Mesenchymal stem cell (in vitro differentiated cells and primary cell): ENCODE measurements around the gene FLT1.
A peak's percentile ranks its signal among the peaks of the same experiment; 100 is the strongest.

ENCODE experiments used
- DNase-seq: peaks from one replicate; pipeline ENCODE4 v3.0.0-alpha.2; 2013
- H2AFZ ChIP-seq: one replicate; pipeline ENCODE4 v1.6.1; 2013; ENCODE audit warnings: low read depth, mild to moderate bottlenecking, control low read depth, inconsistent platforms, low read length, moderate library complexity
- H2AK5ac ChIP-seq: 2 replicates; pipeline ENCODE4 v1.6.1; 2013; ENCODE audit warnings: low read length, moderate library complexity, mild to moderate bottlenecking, inconsistent platforms; ENCODE audit not compliant: severe bottlenecking
- H2BK120ac ChIP-seq: one replicate; pipeline ENCODE4 v1.6.1; 2013; ENCODE audit warnings: low read depth, mild to moderate bottlenecking, inconsistent platforms, low read length, moderate library complexity
- H2BK12ac ChIP-seq, 2 experiments: one replicate each; pipeline ENCODE4 v1.6.1; 2013; ENCODE audit warnings: inconsistent platforms in 2 of 2, low read length in 2 of 2, mild to moderate bottlenecking in 2 of 2, moderate library complexity in 2 of 2, control low read depth in 1 of 2
- H2BK15ac ChIP-seq: one replicate; pipeline ENCODE4 v1.6.1; 2013; ENCODE audit warnings: mild to moderate bottlenecking, low read depth, inconsistent platforms; ENCODE audit not compliant: poor library complexity, severe bottlenecking
- H2BK5ac ChIP-seq: 2 replicates; pipeline ENCODE4 v1.6.1; 2013; ENCODE audit warnings: low read depth, mild to moderate bottlenecking, low read length, control low read depth, inconsistent platforms; ENCODE audit not compliant: poor library complexity, severe bottlenecking
- H3K14ac ChIP-seq, 2 experiments: one replicate each; pipeline ENCODE4 v1.6.1; 2013; ENCODE audit warnings: inconsistent platforms in 2 of 2, low read length in 2 of 2, control low read depth in 1 of 2, mild to moderate bottlenecking in 1 of 2, moderate library complexity in 1 of 2
- H3K18ac ChIP-seq, 2 experiments: one replicate each; pipeline ENCODE4 v1.6.1; 2013; ENCODE audit warnings: inconsistent platforms in 2 of 2, low read length in 2 of 2, control low read depth in 1 of 2, low read depth in 1 of 2, mild to moderate bottlenecking in 1 of 2
- H3K23ac ChIP-seq, 2 experiments: one replicate each; pipeline ENCODE4 v1.6.1; 2013; ENCODE audit warnings: inconsistent platforms in 2 of 2, low read length in 2 of 2, mild to moderate bottlenecking in 2 of 2, moderate library complexity in 2 of 2, control low read depth in 1 of 2
- H3K27ac ChIP-seq: 2 replicates; pipeline ENCODE4 v1.5.1; 2013; ENCODE audit warnings: mild to moderate bottlenecking, moderate library complexity, low read length, control low read depth, inconsistent platforms; ENCODE audit not compliant: poor library complexity, severe bottlenecking
- H3K27me3 ChIP-seq, 2 experiments: 2 replicates each; pipeline versions ENCODE4 v1.6.1 to v1.7.0; 2013; ENCODE audit warnings: low read length in 2 of 2, mild to moderate bottlenecking in 2 of 2, moderate library complexity in 2 of 2, control low read depth in 1 of 2, inconsistent platforms in 1 of 2; ENCODE audit not compliant: control insufficient read depth in 1 of 2, insufficient read depth in 1 of 2
- H3K36me3 ChIP-seq, 2 experiments: 2 replicates each; pipeline versions ENCODE4 v1.6.1 to v1.7.0; 2013; ENCODE audit warnings: low read length in 2 of 2, control low read depth in 1 of 2, inconsistent platforms in 1 of 2, low read depth in 1 of 2, mild to moderate bottlenecking in 1 of 2; ENCODE audit not compliant: insufficient read depth in 2 of 2, control insufficient read depth in 1 of 2
- H3K4ac ChIP-seq, 2 experiments: one replicate each; pipeline ENCODE4 v1.6.1; 2013; ENCODE audit warnings: inconsistent platforms in 2 of 2, low read length in 2 of 2, mild to moderate bottlenecking in 2 of 2, moderate library complexity in 2 of 2, control low read depth in 1 of 2, low read depth in 1 of 2
- H3K4me1 ChIP-seq: 2 replicates; pipeline ENCODE4 v1.6.1; 2013; ENCODE audit warnings: low read depth, low read length, control low read depth; ENCODE audit not compliant: control insufficient read depth, insufficient read depth
- H3K4me2 ChIP-seq: 2 replicates; pipeline ENCODE4 v1.6.1; 2013; ENCODE audit warnings: low read length, mild to moderate bottlenecking, inconsistent platforms; ENCODE audit not compliant: poor library complexity, severe bottlenecking
- H3K4me3 ChIP-seq, 2 experiments: 2 replicates each; pipeline versions ENCODE4 v1.5.1 to v1.7.0; 2013; ENCODE audit warnings: low read length in 2 of 2, mild to moderate bottlenecking in 2 of 2, control low read depth in 1 of 2, low read depth in 1 of 2; ENCODE audit not compliant: insufficient read depth in 1 of 2
- H3K79me1 ChIP-seq: replicated peaks from 2 replicates; pipeline ENCODE4 v1.6.1; 2013; ENCODE audit warnings: mild to moderate bottlenecking, control low read depth, low read length, inconsistent platforms; ENCODE audit not compliant: poor library complexity, severe bottlenecking
- H3K9ac ChIP-seq: 2 replicates; pipeline ENCODE4 v1.7.0; 2013; ENCODE audit warnings: mild to moderate bottlenecking, low read length, moderate library complexity
- H3K9me3 ChIP-seq: 2 replicates; pipeline ENCODE4 v1.7.0; 2013; ENCODE audit warnings: mild to moderate bottlenecking, low read length; ENCODE audit not compliant: control insufficient read depth
- H4K8ac ChIP-seq: one replicate; pipeline ENCODE4 v1.6.1; 2013; ENCODE audit warnings: inconsistent platforms, mild to moderate bottlenecking, low read length, moderate library complexity
- H4K91ac ChIP-seq: one replicate; pipeline ENCODE4 v1.6.1; 2013; ENCODE audit warnings: mild to moderate bottlenecking, low read length, inconsistent platforms
- WGBS: methylation state at CpG from one replicate; pipeline ENCODE4 v1.1.7; 2013; ENCODE audit warnings: mixed read lengths; 5-methylcytosine and 5-hydroxymethylcytosine counted together

Gene FLT1

DNA sequence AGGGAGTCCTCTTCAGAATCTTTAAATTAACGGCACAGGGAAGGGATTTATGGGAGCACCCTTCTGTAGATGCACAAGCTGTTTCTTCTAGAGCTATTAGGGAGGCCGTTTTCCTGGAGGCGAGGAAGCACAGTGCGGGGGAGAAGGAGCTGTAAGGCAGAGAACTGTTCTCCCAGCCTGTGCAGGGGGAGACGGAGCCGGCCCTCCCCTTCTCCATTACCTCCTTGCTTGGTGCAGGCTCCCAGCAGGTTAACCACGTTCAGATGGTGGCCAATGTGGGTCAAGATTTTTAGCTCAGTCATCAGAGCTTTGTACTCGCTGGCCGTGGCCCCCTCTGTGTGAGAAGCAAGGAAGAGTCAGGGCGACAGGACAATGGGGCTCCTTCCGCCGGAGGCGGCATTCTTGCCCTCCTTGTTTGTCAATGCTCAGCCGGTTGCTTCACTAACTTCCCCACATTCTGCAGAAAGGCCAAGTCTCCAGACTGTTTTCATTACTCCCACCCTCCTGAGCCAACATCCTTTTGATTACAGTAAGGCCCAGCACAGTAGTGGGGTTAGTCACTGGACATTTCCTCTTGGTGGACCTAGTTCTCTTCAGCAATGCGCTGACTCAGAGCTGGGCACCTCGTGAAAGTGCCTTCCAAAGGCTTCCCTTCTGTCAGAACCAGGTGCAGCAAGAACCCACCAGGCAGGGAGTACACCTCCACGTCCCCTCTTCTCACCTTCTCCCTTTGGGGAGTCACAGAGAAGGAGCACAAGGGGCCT is 165.4 kb downstream of the FLT1 start:
- peak; percentile 91 for DNase-seq
- Histone ChIP-seq H2BK15ac (peak overlapping the region; percentile 80), H3K4me2 (no peak overlapping the region), H4K8ac (peak overlapping the region; percentile 84), H3K36me3 (no peaks in the 10 kb centered on the region), H2BK12ac (peak overlapping the region; percentile 73 to 75), H2AK5ac (no peak overlapping the region), H3K23ac (no peak overlapping the region), H2BK120ac (peak overlapping the region; percentile 87), H3K27me3 (peaks cover 0 to 4% of the 10 kb centered on the region in 2 experiments), H2BK5ac (no peak overlapping the region), H3K27ac (no peak overlapping the region), H3K9me3 (no peaks in the 10 kb centered on the region), H3K4me3 (peak overlapping the region in 1 of 2 experiments; percentile 48), H3K14ac (no peak overlapping the region), H3K18ac (peak overlapping the region; percentile 28 to 86), H3K4me1 (peaks cover 8% of the 10 kb centered on the region), H3K79me1 (no peaks in the 10 kb centered on the region), H3K9ac (no peak overlapping the region), H3K4ac (peak overlapping the region; percentile 89 to 94), H4K91ac (peak overlapping the region; percentile 82), H2AFZ (peak overlapping the region; percentile 37)
- 58% methylated on average over 17 of the region's 17 CpGs for WGBS

DNA sequence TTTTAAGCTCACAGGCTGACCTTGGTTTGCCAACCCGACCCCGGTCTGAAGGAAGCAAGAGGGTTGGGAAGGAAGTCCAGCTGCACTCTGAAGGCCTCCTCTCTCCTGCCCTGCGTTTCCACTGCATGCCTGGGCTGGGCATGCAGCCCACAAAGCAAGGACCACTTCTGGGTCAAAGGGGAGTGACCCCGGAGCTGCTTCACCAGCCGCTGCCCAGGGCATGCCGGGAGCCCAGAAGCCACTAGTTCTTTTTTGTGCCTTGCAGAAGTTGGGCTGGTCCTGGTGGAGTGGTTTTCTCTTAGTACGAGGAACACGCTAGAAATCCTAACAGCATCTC is 166.7 kb downstream of the FLT1 start:
- H2AFZ ChIP-seq: no peak overlapping the region
- H3K23ac ChIP-seq: no peak overlapping the region
- H2BK12ac ChIP-seq: peak overlapping the region in 1 of 2 experiments; percentile 74
- H3K9ac ChIP-seq: no peak overlapping the region
- no peak overlapping the region for H3K27ac ChIP-seq
- no peak overlapping the region for H2BK5ac ChIP-seq
- H3K18ac ChIP-seq: no peak overlapping the region
- H3K36me3 ChIP-seq: no peaks in the 10 kb centered on the region
- WGBS: 96% methylated on average over 6 of the region's 8 CpGs
- H3K9me3 ChIP-seq: no peaks in the 10 kb centered on the region
- no peak overlapping the region for H2BK120ac ChIP-seq
- no peak overlapping the region for H2AK5ac ChIP-seq
- no peak overlapping the region for H3K4me3 ChIP-seq
- no peak overlapping the region for H3K14ac ChIP-seq
- H3K27me3 ChIP-seq: peaks cover 0 to 4% of the 10 kb centered on the region in 2 experiments
- no peak overlapping the region for H3K4me2 ChIP-seq
- no peaks in the 10 kb centered on the region for H3K79me1 ChIP-seq
- no peak overlapping the region for H2BK15ac ChIP-seq
- no peak for DNase-seq
- H4K8ac ChIP-seq: no peak overlapping the region
- peaks cover 8% of the 10 kb centered on the region for H3K4me1 ChIP-seq
- H3K4ac ChIP-seq: peak overlapping the region in 1 of 2 experiments; percentile 47
- H4K91ac ChIP-seq: no peak overlapping the region

DNA sequence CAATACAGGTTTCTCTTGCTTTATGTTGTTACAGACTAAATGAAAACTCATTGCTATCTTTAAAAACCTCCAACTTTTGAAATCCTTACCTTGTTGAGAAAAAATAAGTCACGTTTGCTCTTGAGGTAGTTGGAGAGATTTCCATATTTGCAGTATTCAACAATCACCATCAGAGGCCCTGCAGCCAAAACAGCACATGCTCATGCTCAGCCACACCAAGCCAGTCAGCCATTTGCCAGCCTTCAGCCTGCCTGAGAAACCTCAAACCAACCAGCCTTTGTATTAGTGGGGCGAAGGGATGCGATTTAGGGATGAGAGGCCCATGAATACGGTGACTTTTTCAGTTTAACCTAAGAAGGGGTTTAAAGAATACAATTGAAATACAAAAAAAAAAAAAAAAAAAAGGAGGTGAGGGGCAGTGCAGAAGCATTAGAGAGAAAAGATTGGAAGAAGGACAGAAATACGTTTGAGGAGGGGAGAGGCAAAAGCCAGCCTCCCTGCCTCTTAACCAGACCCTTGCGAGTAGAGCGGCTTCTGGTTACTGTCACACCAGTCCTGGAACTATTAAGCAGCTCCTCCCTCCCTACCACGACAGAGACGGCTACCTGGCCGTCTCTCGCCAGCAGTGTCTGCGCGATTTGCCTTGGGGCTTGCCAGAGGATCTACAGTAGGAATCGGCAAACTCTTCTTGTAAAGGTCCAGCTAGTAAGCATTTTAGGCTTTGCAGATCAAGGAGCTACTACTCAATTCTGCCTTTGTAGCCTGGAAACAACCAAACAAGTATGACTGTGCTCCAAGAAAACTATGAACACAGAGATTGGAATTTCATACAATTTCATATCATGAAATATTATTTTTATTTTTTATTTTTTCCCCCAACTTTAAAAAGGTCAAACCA is 167.3 kb downstream of the FLT1 start:
- DNase-seq: no peak
- Histone ChIP-seq H3K14ac (no peak overlapping the region), H3K4ac (no peak overlapping the region), H2BK12ac (peak overlapping the region; percentile 39 to 81), H3K18ac (peak overlapping the region; percentile 28 to 30), H3K27me3 (peaks cover 0 to 4% of the 10 kb centered on the region in 2 experiments), H3K27ac (no peak overlapping the region), H3K9ac (no peak overlapping the region), H3K4me1 (peaks cover 8% of the 10 kb centered on the region), H3K4me2 (no peak overlapping the region), H2BK5ac (no peak overlapping the region), H3K9me3 (no peaks in the 10 kb centered on the region), H2AFZ (no peak overlapping the region), H4K91ac (no peak overlapping the region), H3K4me3 (no peak overlapping the region), H2BK15ac (peak overlapping the region; percentile 77), H3K36me3 (no peaks in the 10 kb centered on the region), H2AK5ac (no peak overlapping the region), H4K8ac (peak overlapping the region; percentile 42), H3K79me1 (no peaks in the 10 kb centered on the region), H2BK120ac (peak overlapping the region; percentile 49), H3K23ac (no peak overlapping the region)
- 77% methylated on average over 13 of the region's 14 CpGs for WGBS

DNA sequence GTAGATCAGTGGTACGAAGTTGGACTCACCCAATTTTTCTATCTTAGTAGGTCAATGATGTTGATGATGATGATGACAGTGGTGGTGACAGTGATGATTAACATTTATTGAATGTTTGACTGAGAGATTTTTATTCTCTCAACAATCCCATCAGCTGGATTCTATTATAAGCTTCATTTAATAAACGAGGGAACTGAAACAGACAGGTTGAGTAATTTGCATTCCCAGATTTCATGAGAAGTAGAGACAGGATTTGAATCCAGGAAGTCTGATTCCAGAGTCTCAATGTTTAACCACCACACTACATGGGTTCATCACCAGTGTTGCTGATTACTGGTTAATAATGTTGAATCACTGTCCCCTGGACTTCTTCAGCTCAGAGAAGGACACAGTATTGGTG is 168.9 kb downstream of the FLT1 start:
- no peak overlapping the region for H3K4me2 ChIP-seq
- WGBS: 100% methylated on average over 1 of the region's 2 CpGs
- no peak overlapping the region for H3K9ac ChIP-seq
- no peak overlapping the region for H3K23ac ChIP-seq
- no peak overlapping the region for H2BK5ac ChIP-seq
- no peak for DNase-seq
- no peak overlapping the region for H3K4me3 ChIP-seq
- no peak overlapping the region for H4K8ac ChIP-seq
- H2BK12ac ChIP-seq: no peak overlapping the region
- no peak overlapping the region for H3K27ac ChIP-seq
- peaks cover 0 to 4% of the 10 kb centered on the region in 2 experiments for H3K27me3 ChIP-seq
- no peak overlapping the region for H2BK15ac ChIP-seq
- H3K9me3 ChIP-seq: no peaks in the 10 kb centered on the region
- H2AK5ac ChIP-seq: no peak overlapping the region
- no peak overlapping the region for H3K18ac ChIP-seq
- H3K14ac ChIP-seq: no peak overlapping the region
- H2BK120ac ChIP-seq: no peak overlapping the region
- H2AFZ ChIP-seq: no peak overlapping the region
- H3K4me1 ChIP-seq: peaks cover 8% of the 10 kb centered on the region
- no peaks in the 10 kb centered on the region for H3K79me1 ChIP-seq
- no peaks in the 10 kb centered on the region for H3K36me3 ChIP-seq
- H4K91ac ChIP-seq: no peak overlapping the region
- H3K4ac ChIP-seq: no peak overlapping the region
